ENCODE measurements around the gene HECTD2.
A peak's percentile ranks its signal among the peaks of the same experiment; 100 is the strongest.

- TF ChIP-seq, protein P1, sequence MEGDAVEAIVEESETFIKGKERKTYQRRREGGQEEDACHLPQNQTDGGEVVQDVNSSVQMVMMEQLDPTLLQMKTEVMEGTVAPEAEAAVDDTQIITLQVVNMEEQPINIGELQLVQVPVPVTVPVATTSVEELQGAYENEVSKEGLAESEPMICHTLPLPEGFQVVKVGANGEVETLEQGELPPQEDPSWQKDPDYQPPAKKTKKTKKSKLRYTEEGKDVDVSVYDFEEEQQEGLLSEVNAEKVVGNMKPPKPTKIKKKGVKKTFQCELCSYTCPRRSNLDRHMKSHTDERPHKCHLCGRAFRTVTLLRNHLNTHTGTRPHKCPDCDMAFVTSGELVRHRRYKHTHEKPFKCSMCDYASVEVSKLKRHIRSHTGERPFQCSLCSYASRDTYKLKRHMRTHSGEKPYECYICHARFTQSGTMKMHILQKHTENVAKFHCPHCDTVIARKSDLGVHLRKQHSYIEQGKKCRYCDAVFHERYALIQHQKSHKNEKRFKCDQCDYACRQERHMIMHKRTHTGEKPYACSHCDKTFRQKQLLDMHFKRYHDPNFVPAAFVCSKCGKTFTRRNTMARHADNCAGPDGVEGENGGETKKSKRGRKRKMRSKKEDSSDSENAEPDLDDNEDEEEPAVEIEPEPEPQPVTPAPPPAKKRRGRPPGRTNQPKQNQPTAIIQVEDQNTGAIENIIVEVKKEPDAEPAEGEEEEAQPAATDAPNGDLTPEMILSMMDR (conservative IDR thresholded peaks at IDR 0.05; ENCODE audit: low read length) = peak; percentile 82
- no peak for TF ChIP-seq EZH2phosphoT487 (IDR thresholded peaks at IDR 0.05; ENCODE audit: borderline replicate concordance, low read depth, low read length)
Observed at GRCh38 chr10:91389636-91390512, 20.3 kb upstream of the HECTD2 start.
